Measurements from ENCODE around the gene SMPD2.

DNA sequence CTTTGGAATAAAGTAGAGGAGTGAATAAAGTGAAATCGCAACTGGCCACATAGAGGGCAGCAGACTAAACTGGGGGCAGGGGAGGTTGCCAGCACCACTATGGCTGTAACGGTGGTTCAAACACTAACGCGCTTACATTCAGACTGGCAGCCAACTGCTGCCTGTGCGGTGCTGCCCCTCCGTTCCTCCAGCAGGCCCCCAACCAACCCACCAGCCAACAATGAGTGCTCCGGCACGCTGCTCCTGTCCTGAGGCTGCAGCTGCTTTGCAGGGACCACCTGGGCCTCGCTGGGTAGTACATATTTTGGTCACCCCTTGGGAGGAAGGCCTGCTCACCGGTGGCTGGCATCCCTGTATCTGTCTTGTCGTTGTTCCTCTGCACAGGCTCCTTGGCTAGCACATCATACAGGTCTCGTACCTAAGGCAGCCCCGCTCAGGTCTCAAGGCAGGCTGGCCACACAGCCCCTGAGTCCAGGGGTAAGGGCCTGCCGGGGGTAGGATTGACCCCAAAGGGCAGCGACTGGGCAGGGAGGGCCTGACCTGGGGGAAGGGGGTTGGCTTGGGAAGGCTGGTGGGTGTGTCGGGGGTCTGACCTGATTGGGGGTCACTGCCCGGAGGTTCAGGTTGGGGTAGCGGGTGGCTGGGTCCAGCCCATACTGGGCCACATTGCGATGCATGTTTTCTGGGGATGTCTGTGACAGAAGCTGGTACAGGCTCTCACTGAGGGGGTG lies 8.7 kb downstream of the SMPD2 start:
- no peak for TF ChIP-seq CTCF (conservative IDR thresholded peaks at IDR 0.05)
- TF ChIP-seq ZFX (IDR thresholded peaks at IDR 0.05) = no peak

All from C4-2B (cell line).